HEK293 (cell line): Measurements from ENCODE around the gene TMPRSS6.

Source experiments
- CTCF ChIP-seq: fragments of 450-650 bp; formaldehyde crosslinking; IDR thresholded peaks from 2 replicates; pipeline ENCODE4 v1.5.1; 2016; ENCODE audit warnings: missing biosample characterization, missing genetic modification characterization
- REPIN1 ChIP-seq: fragments of 450-650 bp; formaldehyde crosslinking; IDR thresholded peaks from 2 replicates; pipeline ENCODE4 v1.5.1; 2017; ENCODE audit warnings: missing biosample characterization, missing genetic modification characterization, low read depth
- REST ChIP-seq: fragments of 450-650 bp; formaldehyde crosslinking; IDR thresholded peaks from 2 replicates; pipeline ENCODE4 v1.5.1; 2016; ENCODE audit warnings: missing biosample characterization, missing genetic modification characterization
- SP2 ChIP-seq: fragments of 450-650 bp; formaldehyde crosslinking; IDR thresholded peaks from 2 replicates; pipeline ENCODE4 v1.5.1; 2016; ENCODE audit warnings: missing biosample characterization, missing genetic modification characterization
- ZEB2 ChIP-seq: fragments of 450-650 bp; formaldehyde crosslinking; IDR thresholded peaks from 2 replicates; pipeline ENCODE4 v1.5.1; 2016; ENCODE audit warnings: missing biosample characterization, missing genetic modification characterization
- ZNF146 ChIP-seq: fragments of 450-650 bp; formaldehyde crosslinking; IDR thresholded peaks from 2 replicates; pipeline ENCODE4 v1.5.1; 2016; ENCODE audit warnings: missing biosample characterization, missing genetic modification characterization
- ZNF175 ChIP-seq: fragments of 450-650 bp; formaldehyde crosslinking; IDR thresholded peaks from 2 replicates; pipeline ENCODE4 v1.5.1; 2016; ENCODE audit warnings: missing biosample characterization, missing genetic modification characterization
- ZNF223 ChIP-seq: fragments of 450-650 bp; formaldehyde crosslinking; IDR thresholded peaks from 2 replicates; pipeline ENCODE4 v1.5.1; 2016; ENCODE audit warnings: missing biosample characterization, missing genetic modification characterization
- ZNF24 ChIP-seq: fragments of 450-650 bp; formaldehyde crosslinking; IDR thresholded peaks from 2 replicates; pipeline ENCODE4 v1.5.1; 2016; ENCODE audit warnings: missing biosample characterization, missing genetic modification characterization
- ZNF311 ChIP-seq: fragments of 450-650 bp; formaldehyde crosslinking; IDR thresholded peaks from 2 replicates; pipeline ENCODE4 v1.5.1; 2017; ENCODE audit warnings: missing biosample characterization, missing genetic modification characterization, borderline replicate concordance
- ZNF341 ChIP-seq: fragments of 450-650 bp; formaldehyde crosslinking; IDR thresholded peaks from 2 replicates; pipeline ENCODE4; 2016; ENCODE audit warnings: low read depth, missing biosample characterization, missing genetic modification characterization
- ZNF510 ChIP-seq: fragments of 450-650 bp; formaldehyde crosslinking; IDR thresholded peaks from 2 replicates; pipeline ENCODE4 v1.5.1; 2018; ENCODE audit warnings: mild to moderate bottlenecking, missing genetic modification characterization, missing biosample characterization; ENCODE audit not compliant: insufficient replicate concordance
- ZNF701 ChIP-seq: fragments of 450-650 bp; formaldehyde crosslinking; IDR thresholded peaks from 2 replicates; pipeline ENCODE4 v1.5.1; 2016; ENCODE audit warnings: missing biosample characterization, missing genetic modification characterization
- ZNF830 ChIP-seq: fragments of 450-650 bp; IDR thresholded peaks from 2 replicates; pipeline ENCODE4 v1.5.0; 2018; ENCODE audit warnings: missing biosample characterization, missing genetic modification characterization, low read depth, mild to moderate bottlenecking, moderate library complexity

- no peak for TF ChIP-seq ZNF223
- TF ChIP-seq CTCF (tag by site-specific recombination): no peak
- no peak for TF ChIP-seq REST (tag by site-specific recombination)
- no peak for TF ChIP-seq ZNF24 (tag by site-specific recombination)
- no peak for TF ChIP-seq ZNF175 (tag by site-specific recombination)
- TF ChIP-seq ZNF701: no peak
- TF ChIP-seq REPIN1 (tag by site-specific recombination): no peak
- no peak for TF ChIP-seq SP2 (tag by site-specific recombination)
- TF ChIP-seq ZNF341 (tag by site-specific recombination): no peak
- TF ChIP-seq ZNF311 (tag by site-specific recombination): no peak
- TF ChIP-seq ZNF146 (tag by site-specific recombination): no peak
- TF ChIP-seq ZNF830: no peak
- TF ChIP-seq ZEB2: no peak
- TF ChIP-seq ZNF510 (tag by site-specific recombination): no peak
Measured at GRCh38 chr22:37053310-37054055, 56.0 kb downstream of the TMPRSS6 start.
